Osteocyte (in vitro differentiated cells): ENCODE measurements around the gene CTDNEP1. TPM values are rescaled to one million over a fixed set of nuclear protein-coding genes. Genes with fewer than 3 reads are reported as not detected.

Source experiments
- DNase-seq: peaks from one replicate; pipeline ENCODE4 v3.0.0; 2021; ENCODE audit warnings: mixed read lengths; ENCODE audit not compliant: unreplicated experiment; ENCODE audit errors: extremely low spot score
- H3K27ac Mint-ChIP-seq: one replicate; pipeline ENCODE4 v1.8.0; 2021; ENCODE audit warnings: mild to moderate bottlenecking, mixed read lengths; ENCODE audit not compliant: unreplicated experiment
- H3K27me3 Mint-ChIP-seq: one replicate; pipeline ENCODE4 v1.8.0; 2021; ENCODE audit warnings: mixed read lengths; ENCODE audit not compliant: unreplicated experiment
- H3K36me3 Mint-ChIP-seq: one replicate; pipeline ENCODE4 v1.8.0; 2021; ENCODE audit warnings: mixed read lengths; ENCODE audit not compliant: unreplicated experiment
- H3K4me1 Mint-ChIP-seq: one replicate; pipeline ENCODE4 v1.8.0; 2021; ENCODE audit warnings: mixed read lengths; ENCODE audit not compliant: unreplicated experiment
- H3K4me3 Mint-ChIP-seq: one replicate; pipeline ENCODE4 v1.8.0; 2021; ENCODE audit warnings: mild to moderate bottlenecking, moderate library complexity, mixed read lengths; ENCODE audit not compliant: unreplicated experiment
- H3K9me3 Mint-ChIP-seq: one replicate; pipeline ENCODE4 v1.8.0; 2021; ENCODE audit warnings: mixed read lengths; ENCODE audit not compliant: unreplicated experiment
- CTCF ChIP-seq: fragments of 200-600 bp; sonication (generic); IDR thresholded peaks from 2 replicates; pipeline ENCODE4 v1.5.0; 2021; ENCODE audit warnings: antibody characterized with exemption, mild to moderate bottlenecking, moderate library complexity
- total RNA-seq: library from RNA; stranded (reverse); gene quantifications from 2 replicates; pipeline ENCODE4 v1.2.1, GENCODE V29; 2021

CTDNEP1 gene
- total RNA-seq, 1 donor from 2014 or later: 145 TPM

- Mint-ChIP-seq H3K4me1 (peaks cover 21% of the 10 kb centered on the region), H3K36me3 (no peaks in the 10 kb centered on the region), H3K4me3 (no peak overlapping the region), H3K9me3 (no peaks in the 10 kb centered on the region), H3K27ac (no peak overlapping the region), H3K27me3 (peaks cover 14% of the 10 kb centered on the region)
- DNase-seq: no peak
- TF ChIP-seq CTCF: no peak
Observed at GRCh38 chr17:7279448-7279847, 27.9 kb upstream of the CTDNEP1 start.

- DNase-seq: no peak
- Mint-ChIP-seq H3K4me1 (peaks cover 35% of the 10 kb centered on the region), H3K27ac (peak overlapping the region; percentile 9), H3K4me3 (no peak overlapping the region), H3K9me3 (no peaks in the 10 kb centered on the region), H3K36me3 (no peaks in the 10 kb centered on the region), H3K27me3 (peaks cover 17% of the 10 kb centered on the region)
- TF ChIP-seq CTCF: no peak
Observed at GRCh38 chr17:7266784-7267183, 15.2 kb upstream of the CTDNEP1 start.

GRCh38 chr17:7263801-7264078, 12.2 kb upstream of the CTDNEP1 start:
- peaks cover 14% of the 10 kb centered on the region for H3K27me3 Mint-ChIP-seq
- no peak for DNase-seq

GRCh38 chr17:7262935-7263800, 11.6 kb upstream of the CTDNEP1 start:
- H3K4me3 Mint-ChIP-seq: peak overlapping the region; percentile 34
- TF ChIP-seq CTCF: no peak
- no peak for DNase-seq
- H3K9me3 Mint-ChIP-seq: no peaks in the 10 kb centered on the region
- peaks cover 14% of the 10 kb centered on the region for H3K27me3 Mint-ChIP-seq
- H3K4me1 Mint-ChIP-seq: peaks cover 40% of the 10 kb centered on the region
- peaks cover 4% of the 10 kb centered on the region for H3K36me3 Mint-ChIP-seq
- peak overlapping the region; percentile 43 for H3K27ac Mint-ChIP-seq

More at GRCh38 chr17:7263801-7264078, 12.2 kb upstream of the CTDNEP1 start:
- Mint-ChIP-seq H3K9me3 (no peaks in the 10 kb centered on the region), H3K36me3 (peaks cover 2% of the 10 kb centered on the region), H3K4me3 (peak overlapping the region; percentile 34), H3K4me1 (peaks cover 40% of the 10 kb centered on the region), H3K27ac (no peak overlapping the region)
- no peak for TF ChIP-seq CTCF

GRCh38 chr17:7262192-7262934, 10.8 kb upstream of the CTDNEP1 start, which contains the start of gene CLDN7:
Gene CLDN7, minus strand, starts transcription at chr17:7262478. Its CDS starts 435 bp downstream, at chr17:7262043.
- no peak for TF ChIP-seq CTCF
- Mint-ChIP-seq H3K4me3 (peak within 1 kb of the TSS; percentile 58), H3K36me3 (peaks cover 4% of the 10 kb centered on the region), H3K9me3 (no peaks in the 10 kb centered on the region), H3K27ac (peak within 1 kb of the TSS; percentile 43), H3K4me1 (peaks cover 40% of the 10 kb centered on the region), H3K27me3 (peaks cover 14% of the 10 kb centered on the region)
- DNase-seq: no peak
